ENCODE data around the gene TGM1.

TGM1 gene

DNA sequence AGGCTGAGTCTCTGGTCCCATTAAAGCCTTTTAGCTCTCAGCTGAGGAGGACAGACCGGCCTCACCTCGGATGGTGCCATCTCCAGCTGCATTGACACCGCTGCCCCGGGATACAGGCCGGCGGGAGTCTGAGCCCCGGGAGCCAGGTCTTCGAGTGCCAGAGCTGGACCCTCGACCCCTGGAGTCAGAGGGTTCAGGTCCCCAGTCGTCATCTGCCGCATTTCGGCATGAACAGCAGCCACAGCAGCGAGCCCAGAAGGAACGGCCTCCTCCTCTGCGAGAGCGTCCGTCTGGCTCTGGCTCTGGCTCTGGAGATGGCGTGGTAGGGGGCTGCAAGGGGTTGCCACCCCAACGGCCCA, 1.0 kb downstream of the TGM1 start:
- H3K4me3 ChIP-seq (ENCODE audit: low read depth, low read length): no peak overlapping the region
- TF ChIP-seq, protein P1, sequence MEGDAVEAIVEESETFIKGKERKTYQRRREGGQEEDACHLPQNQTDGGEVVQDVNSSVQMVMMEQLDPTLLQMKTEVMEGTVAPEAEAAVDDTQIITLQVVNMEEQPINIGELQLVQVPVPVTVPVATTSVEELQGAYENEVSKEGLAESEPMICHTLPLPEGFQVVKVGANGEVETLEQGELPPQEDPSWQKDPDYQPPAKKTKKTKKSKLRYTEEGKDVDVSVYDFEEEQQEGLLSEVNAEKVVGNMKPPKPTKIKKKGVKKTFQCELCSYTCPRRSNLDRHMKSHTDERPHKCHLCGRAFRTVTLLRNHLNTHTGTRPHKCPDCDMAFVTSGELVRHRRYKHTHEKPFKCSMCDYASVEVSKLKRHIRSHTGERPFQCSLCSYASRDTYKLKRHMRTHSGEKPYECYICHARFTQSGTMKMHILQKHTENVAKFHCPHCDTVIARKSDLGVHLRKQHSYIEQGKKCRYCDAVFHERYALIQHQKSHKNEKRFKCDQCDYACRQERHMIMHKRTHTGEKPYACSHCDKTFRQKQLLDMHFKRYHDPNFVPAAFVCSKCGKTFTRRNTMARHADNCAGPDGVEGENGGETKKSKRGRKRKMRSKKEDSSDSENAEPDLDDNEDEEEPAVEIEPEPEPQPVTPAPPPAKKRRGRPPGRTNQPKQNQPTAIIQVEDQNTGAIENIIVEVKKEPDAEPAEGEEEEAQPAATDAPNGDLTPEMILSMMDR (IDR thresholded peaks at IDR 0.05; ENCODE audit: low read depth, low read length): no peak

GRCh38 chr14:24261256-24261968, 1.6 kb downstream of the TGM1 start:
- no peak overlapping the region for H3K4me3 ChIP-seq (ENCODE audit: low read depth, low read length)
- TF ChIP-seq, protein P1 (IDR thresholded peaks at IDR 0.05; ENCODE audit: low read depth, low read length): no peak

GRCh38 chr14:24260780-24261157, 2.2 kb downstream of the TGM1 start:
- TF ChIP-seq, protein P1 (IDR thresholded peaks at IDR 0.05; ENCODE audit: low read depth, low read length): no peak
- H3K4me3 ChIP-seq (ENCODE audit: low read depth, low read length): no peak overlapping the region

GRCh38 chr14:24260026-24260779, 2.8 kb downstream of the TGM1 start:
- no peak overlapping the region for H3K4me3 ChIP-seq (ENCODE audit: low read depth, low read length)
- TF ChIP-seq, protein P1 (IDR thresholded peaks at IDR 0.05; ENCODE audit: low read depth, low read length): no peak

- TF ChIP-seq, protein P1 (IDR thresholded peaks at IDR 0.05; ENCODE audit: low read depth, low read length): no peak
- H3K4me3 ChIP-seq (ENCODE audit: low read depth, low read length): no peak overlapping the region
Measured at GRCh38 chr14:24259282-24260025, 3.5 kb downstream of the TGM1 start.

DNA sequence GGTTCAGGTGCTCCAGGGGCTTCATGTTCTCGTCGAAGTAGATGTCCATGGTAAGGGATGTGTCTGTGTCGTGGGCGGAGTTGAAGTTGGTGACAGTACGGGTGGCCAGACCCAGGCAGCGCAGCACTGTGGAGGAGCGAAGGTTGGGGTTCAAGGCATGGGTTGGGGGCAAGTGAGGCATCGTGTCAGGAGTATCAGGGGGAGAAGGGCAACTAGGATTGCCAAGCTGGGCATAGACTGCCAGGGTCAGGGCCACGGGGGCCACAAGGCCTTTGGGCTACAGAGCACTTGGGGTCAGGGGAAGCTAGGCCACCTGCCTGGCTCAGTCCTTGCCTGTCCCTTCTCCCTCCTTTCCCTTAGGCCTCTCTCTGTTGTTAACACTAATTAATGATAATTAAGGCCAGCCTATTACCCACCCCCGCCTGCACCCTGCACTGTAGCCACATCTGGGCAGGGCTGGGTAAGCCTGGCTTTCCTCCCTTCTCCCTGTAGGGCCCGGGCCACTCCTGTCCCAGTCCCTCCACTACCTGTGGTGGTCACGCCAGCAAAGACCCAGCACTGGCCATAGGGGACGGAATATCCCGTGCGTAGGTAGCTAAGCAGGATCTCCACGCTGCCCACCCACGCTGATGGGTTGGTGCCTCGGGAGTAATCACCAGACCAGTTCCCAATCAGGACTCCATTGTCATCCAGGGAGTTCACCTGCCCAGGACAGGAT, 4.3 kb downstream of the TGM1 start:
- TF ChIP-seq, protein P1 (IDR thresholded peaks at IDR 0.05; ENCODE audit: low read depth, low read length): no peak
- H3K4me3 ChIP-seq (ENCODE audit: low read depth, low read length): no peak overlapping the region

Data from WI38 (cell line).